K562 (cell line): ENCODE results near the gene ANXA7. TPM values are rescaled to one million over a fixed set of nuclear protein-coding genes. Genes with fewer than 3 reads are reported as not detected.

Experiments used
- ATAC-seq: fragments of 200-7000 bp; cut with Tn5 transposase; 3 replicates; pipeline ENCODE4 v1.9.1; 2020; ENCODE audit warnings: moderate library complexity
- BruUV-seq: library from RNA; stranded (reverse); fragments of 400-500 nt; replicated peaks from 2 replicates; lab custom pipeline; 2021; lab: Mats Ljungman, UMichigan
- CTCF ChIA-PET: fragments of 300-600 bp; formaldehyde crosslinking; extraction: SDS; loops from one replicate; lab custom pipeline; 2021; ENCODE audit warnings: low intra/inter-chr PET ratio; lab: Yijun Ruan, JAX
- POLR2A ChIA-PET: fragments of 300-600, 350-650 bp; sonication (Branson Sonifier 250); formaldehyde crosslinking; extraction: SDS; loops from one replicate; lab custom pipeline; 2021; ENCODE audit warnings: antibody characterized with exemption, inconsistent platforms; lab: Yijun Ruan, JAX
- DNase-seq, 4 experiments: peaks; one replicate each; pipeline versions ENCODE4 v3.0.0 to v3.0.0-alpha.2; 2011 to 2018; ENCODE audit warnings: low spot score in 3 of 4, mixed read lengths in 3 of 4; ENCODE audit errors: extremely low read depth in 1 of 4
- FAIRE-seq: peaks from 2 replicates; lab custom pipeline; 2011; peaks lifted over from hg19 to GRCh38; lab: Jason Lieb, UNC
- H2AFZ ChIP-seq: 2 replicates; pipeline ENCODE4 v1.6.0; 2011; ENCODE audit warnings: low read depth, low read length, control low read depth, inconsistent platforms
- H3K27ac ChIP-seq: fragments of 200-600 bp; 3 replicates; pipeline ENCODE4 v1.8.0; 2011; ENCODE audit warnings: low read depth, mild to moderate bottlenecking, control low read depth, inconsistent platforms, low read length, moderate library complexity, mixed read lengths; ENCODE audit errors: extremely low read depth
- H3K27me3 ChIP-seq, 2 experiments: fragments of 300-600 bp in 1 of 2; 2 replicates in 1 of 2; 3 replicates in 1 of 2; pipeline versions ENCODE4 v1.6.0 to v1.8.0; 2011; ENCODE audit warnings: inconsistent platforms in 2 of 2, low read length in 2 of 2, mild to moderate bottlenecking in 1 of 2, mixed read lengths in 1 of 2, moderate library complexity in 1 of 2; ENCODE audit not compliant: control insufficient read depth in 2 of 2, insufficient read depth in 2 of 2
- H3K36me3 ChIP-seq: fragments of 300-600 bp; 3 replicates; pipeline ENCODE4 v1.8.0; 2011; ENCODE audit warnings: mild to moderate bottlenecking, low read length, inconsistent platforms; ENCODE audit not compliant: control insufficient read depth, insufficient read depth
- H3K4me1 ChIP-seq, 2 experiments: fragments of 200-600 bp in 1 of 2; replicated peaks in 1 of 2; 2 replicates in 1 of 2; 3 replicates in 1 of 2; pipeline versions ENCODE4 v1.5.1 to v1.8.0; 2011; ENCODE audit warnings: inconsistent platforms in 2 of 2, low read length in 2 of 2, mild to moderate bottlenecking in 1 of 2, mixed read lengths in 1 of 2, moderate library complexity in 1 of 2; ENCODE audit not compliant: control insufficient read depth in 2 of 2, insufficient read depth in 2 of 2
- H3K4me2 ChIP-seq: 2 replicates; pipeline ENCODE4 v1.6.1; 2011; ENCODE audit warnings: low read length, control low read depth, inconsistent platforms, mixed read lengths; ENCODE audit not compliant: insufficient read depth
- H3K4me3 ChIP-seq: fragments of 200-600 bp; sonication (generic), shearing (Covaris generic); 2 replicates; pipeline ENCODE4 v1.5.1; 2016; ENCODE audit warnings: control low read depth, inconsistent platforms
- H3K79me2 ChIP-seq: fragments of 200-600 bp; 3 replicates; pipeline ENCODE4 v1.8.0; 2011; ENCODE audit warnings: low read length, inconsistent platforms; ENCODE audit not compliant: control insufficient read depth, insufficient read depth
- H3K9ac ChIP-seq, 2 experiments: 2 replicates each; pipeline versions ENCODE4 v1.6.0 to v1.6.1; 2011; ENCODE audit warnings: low read depth in 2 of 2, low read length in 2 of 2, control low read depth in 1 of 2, inconsistent platforms in 1 of 2, mild to moderate bottlenecking in 1 of 2, mixed read lengths in 1 of 2; ENCODE audit not compliant: insufficient read depth in 1 of 2
- H3K9me1 ChIP-seq: one replicate; pipeline ENCODE4 v1.6.0; 2011; ENCODE audit warnings: inconsistent platforms, mild to moderate bottlenecking, low read length, moderate library complexity; ENCODE audit not compliant: control insufficient read depth, insufficient read depth
- H3K9me3 ChIP-seq: replicated peaks from 2 replicates; pipeline ENCODE4 v1.5.1; 2011; ENCODE audit warnings: low read depth, low read length, inconsistent platforms; ENCODE audit not compliant: control insufficient read depth, insufficient read depth
- H4K20me1 ChIP-seq: replicated peaks from 2 replicates; pipeline ENCODE4 v1.6.1; 2011; ENCODE audit warnings: low read length, inconsistent platforms, mixed read lengths; ENCODE audit not compliant: control insufficient read depth, insufficient read depth
- FIP1L1 ChIP-seq: fragments of 200-400 bp; formaldehyde crosslinking; IDR thresholded peaks from 2 replicates; pipeline ENCODE4 v1.6.1; 2018; ENCODE audit warnings: mild to moderate bottlenecking, low read depth, low read length; ENCODE audit not compliant: poor library complexity, severe bottlenecking
- RAD21 ChIP-seq, 2 experiments: fragments of 250-450 bp in 1 of 2; fragments of 450-650 bp in 1 of 2; sonication (Bioruptor Pico) in 1 of 2; formaldehyde crosslinking in 1 of 2; IDR thresholded peaks in 1 of 2; conservative IDR thresholded peaks in 1 of 2; 2 replicates each; pipeline versions ENCODE4 v1.4.0 to v1.8.0; 2020 to 2022; ENCODE audit warnings: mild to moderate bottlenecking in 2 of 2, moderate library complexity in 1 of 2
- ZZZ3 ChIP-seq: fragments of 450-650 bp; IDR thresholded peaks from 2 replicates; pipeline ENCODE4 v1.6.1; 2016; ENCODE audit warnings: antibody characterized with exemption, mild to moderate bottlenecking, moderate library complexity
- WGBS: fragments of 100-300 bp; shearing (Covaris generic); methylation state at CpG from one replicate; pipeline ENCODE4 v1.1.6; 2016; ENCODE audit warnings: low coverage, mixed read lengths; ENCODE audit not compliant: insufficient coverage; ENCODE audit errors: missing lambda C conversion rate; 5-methylcytosine and 5-hydroxymethylcytosine counted together
- in situ Hi-C: fragments of 300-500 bp; cut with MboI; formaldehyde crosslinking; loops from 4 replicates; pipeline ENCODE4 v1.15.0; 2018; ENCODE audit warnings: inconsistent platforms, mixed read lengths
- intact Hi-C: fragments of 100-400 bp; cut with micrococcal nuclease; formaldehyde crosslinking; loops from 2 replicates; pipeline ENCODE4 v1.14.2; 2022
- polyA plus RNA-seq, 8 experiments: library from polyadenylated mRNA; depleted of rRNA in 4 of 8; stranded (reverse) in 5 of 8; unstranded in 3 of 8; fragments of >200 nt; fragmentation: Nextera tagmentation in 2 of 8; fragmentation: Illumina TruSeq in 1 of 8; extraction: Ambion mirVana in 2 of 8; extraction: Trizol in 1 of 8; gene quantifications; 2 replicates each; pipeline versions ENCODE4 v1.2.1 to v1.2.3, GENCODE V29; 2011 to 2014; ENCODE audit warnings: inconsistent platforms in 1 of 8, missing spikeins in 1 of 8
- total RNA-seq, 7 experiments: library from RNA; depleted of rRNA in 6 of 7; stranded (reverse); fragments of >200 nt in 6 of 7; fragmentation: Illumina TruSeq in 2 of 7; extraction: Trizol in 2 of 7; gene quantifications; 2 replicates each; pipeline versions ENCODE4 v1.2.1 to v1.2.3, GENCODE V29; 2011 to 2021; ENCODE audit warnings: low replicate concordance in 1 of 7
- TF ChIP-seq, protein P1 (sequence below), 2 experiments: fragments of 450-650 bp; formaldehyde crosslinking in 1 of 2; IDR thresholded peaks; 2 replicates each; pipeline versions ENCODE4 v1.4.0 to v1.6.1; 2014 to 2020; ENCODE audit warnings: mild to moderate bottlenecking in 2 of 2, borderline replicate concordance in 1 of 2, low read depth in 1 of 2
- TF ChIP-seq, protein P2 (sequence below), 3 experiments: IDR thresholded peaks in 2 of 3; conservative IDR thresholded peaks in 1 of 3; 2 replicates each; pipeline ENCODE4 v1.5.1; 2011 to 2012; ENCODE audit warnings: low read length in 3 of 3, mild to moderate bottlenecking in 3 of 3, control low read depth in 2 of 3, improper control_type of control experiment in 1 of 3, inconsistent platforms in 1 of 3, low read depth in 1 of 3, mixed read lengths in 1 of 3, moderate library complexity in 1 of 3; ENCODE audit not compliant: insufficient read depth in 2 of 3
- TF ChIP-seq, protein P3 (sequence below): sonication (generic); formaldehyde crosslinking; IDR thresholded peaks from 2 replicates; pipeline ENCODE4 v1.8.1; 2023; ENCODE audit warnings: mild to moderate bottlenecking, missing genetic modification reagents

The ANXA7 gene
- total and polyA plus RNA-seq, 9 of the 15 experiments (the other 6 are each of a cell fraction or from before 2014, with no cell fraction given), result 81.6 to 157 (median 122) TPM

GRCh38 chr10:73398024-73398423, 15.8 kb downstream of the ANXA7 start:
- Histone ChIP-seq H3K27me3 (no peaks in the 10 kb centered on the region), H3K4me3 (no peak overlapping the region), H3K4me2 (no peak overlapping the region), H3K36me3 (peaks cover 57% of the 10 kb centered on the region), H2AFZ (no peak overlapping the region), H4K20me1 (no peaks in the 10 kb centered on the region), H3K9me3 (no peaks in the 10 kb centered on the region), H3K79me2 (peaks cover 40% of the 10 kb centered on the region), H3K4me1 (no peaks in the 10 kb centered on the region), H3K9ac (no peak overlapping the region), H3K9me1 (no peaks in the 10 kb centered on the region), H3K27ac (no peak overlapping the region)
- ATAC-seq (peak; percentile 90), DNase-seq (peak; percentile 36 to 53 (median 48)), FAIRE-seq (no peak)
- no TSS peak for BruUV-seq
- intact Hi-C loops (no loop called here), in situ Hi-C loops (no loop called here)
- CTCF ChIA-PET, result no interaction called here
- 93% methylated on average over 6 of the region's 6 CpGs for WGBS
- POLR2A ChIA-PET, result interaction anchor here (0.6 to 1.6 kb wide), 5 partner anchors 12 to 343 kb away, joined by 3 to 5 read pairs (median 3); partner anchors contain the start of gene MRPS16
- TF ChIP-seq, protein P1, sequence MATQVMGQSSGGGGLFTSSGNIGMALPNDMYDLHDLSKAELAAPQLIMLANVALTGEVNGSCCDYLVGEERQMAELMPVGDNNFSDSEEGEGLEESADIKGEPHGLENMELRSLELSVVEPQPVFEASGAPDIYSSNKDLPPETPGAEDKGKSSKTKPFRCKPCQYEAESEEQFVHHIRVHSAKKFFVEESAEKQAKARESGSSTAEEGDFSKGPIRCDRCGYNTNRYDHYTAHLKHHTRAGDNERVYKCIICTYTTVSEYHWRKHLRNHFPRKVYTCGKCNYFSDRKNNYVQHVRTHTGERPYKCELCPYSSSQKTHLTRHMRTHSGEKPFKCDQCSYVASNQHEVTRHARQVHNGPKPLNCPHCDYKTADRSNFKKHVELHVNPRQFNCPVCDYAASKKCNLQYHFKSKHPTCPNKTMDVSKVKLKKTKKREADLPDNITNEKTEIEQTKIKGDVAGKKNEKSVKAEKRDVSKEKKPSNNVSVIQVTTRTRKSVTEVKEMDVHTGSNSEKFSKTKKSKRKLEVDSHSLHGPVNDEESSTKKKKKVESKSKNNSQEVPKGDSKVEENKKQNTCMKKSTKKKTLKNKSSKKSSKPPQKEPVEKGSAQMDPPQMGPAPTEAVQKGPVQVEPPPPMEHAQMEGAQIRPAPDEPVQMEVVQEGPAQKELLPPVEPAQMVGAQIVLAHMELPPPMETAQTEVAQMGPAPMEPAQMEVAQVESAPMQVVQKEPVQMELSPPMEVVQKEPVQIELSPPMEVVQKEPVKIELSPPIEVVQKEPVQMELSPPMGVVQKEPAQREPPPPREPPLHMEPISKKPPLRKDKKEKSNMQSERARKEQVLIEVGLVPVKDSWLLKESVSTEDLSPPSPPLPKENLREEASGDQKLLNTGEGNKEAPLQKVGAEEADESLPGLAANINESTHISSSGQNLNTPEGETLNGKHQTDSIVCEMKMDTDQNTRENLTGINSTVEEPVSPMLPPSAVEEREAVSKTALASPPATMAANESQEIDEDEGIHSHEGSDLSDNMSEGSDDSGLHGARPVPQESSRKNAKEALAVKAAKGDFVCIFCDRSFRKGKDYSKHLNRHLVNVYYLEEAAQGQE (IDR thresholded peaks at IDR 0.05; ENCODE audit: borderline replicate concordance), result peak; percentile 34; the same call in 1 of the 2 replicates
- TF ChIP-seq, protein P1 (CRISPR knock-in tag; IDR thresholded peaks at IDR 0.05; ENCODE audit: low read depth), result no peak
- TF ChIP-seq, protein P2, sequence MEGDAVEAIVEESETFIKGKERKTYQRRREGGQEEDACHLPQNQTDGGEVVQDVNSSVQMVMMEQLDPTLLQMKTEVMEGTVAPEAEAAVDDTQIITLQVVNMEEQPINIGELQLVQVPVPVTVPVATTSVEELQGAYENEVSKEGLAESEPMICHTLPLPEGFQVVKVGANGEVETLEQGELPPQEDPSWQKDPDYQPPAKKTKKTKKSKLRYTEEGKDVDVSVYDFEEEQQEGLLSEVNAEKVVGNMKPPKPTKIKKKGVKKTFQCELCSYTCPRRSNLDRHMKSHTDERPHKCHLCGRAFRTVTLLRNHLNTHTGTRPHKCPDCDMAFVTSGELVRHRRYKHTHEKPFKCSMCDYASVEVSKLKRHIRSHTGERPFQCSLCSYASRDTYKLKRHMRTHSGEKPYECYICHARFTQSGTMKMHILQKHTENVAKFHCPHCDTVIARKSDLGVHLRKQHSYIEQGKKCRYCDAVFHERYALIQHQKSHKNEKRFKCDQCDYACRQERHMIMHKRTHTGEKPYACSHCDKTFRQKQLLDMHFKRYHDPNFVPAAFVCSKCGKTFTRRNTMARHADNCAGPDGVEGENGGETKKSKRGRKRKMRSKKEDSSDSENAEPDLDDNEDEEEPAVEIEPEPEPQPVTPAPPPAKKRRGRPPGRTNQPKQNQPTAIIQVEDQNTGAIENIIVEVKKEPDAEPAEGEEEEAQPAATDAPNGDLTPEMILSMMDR (IDR thresholded peaks at IDR 0.05 in 2 of 3, conservative IDR thresholded peaks at IDR 0.05 in 1 of 3; ENCODE audit: insufficient read depth in 2 of 3, low read depth in 1 of 3, low read length in 3 of 3), result peak; percentile 67 to 80 (median 71)
- TF ChIP-seq, protein P3, sequence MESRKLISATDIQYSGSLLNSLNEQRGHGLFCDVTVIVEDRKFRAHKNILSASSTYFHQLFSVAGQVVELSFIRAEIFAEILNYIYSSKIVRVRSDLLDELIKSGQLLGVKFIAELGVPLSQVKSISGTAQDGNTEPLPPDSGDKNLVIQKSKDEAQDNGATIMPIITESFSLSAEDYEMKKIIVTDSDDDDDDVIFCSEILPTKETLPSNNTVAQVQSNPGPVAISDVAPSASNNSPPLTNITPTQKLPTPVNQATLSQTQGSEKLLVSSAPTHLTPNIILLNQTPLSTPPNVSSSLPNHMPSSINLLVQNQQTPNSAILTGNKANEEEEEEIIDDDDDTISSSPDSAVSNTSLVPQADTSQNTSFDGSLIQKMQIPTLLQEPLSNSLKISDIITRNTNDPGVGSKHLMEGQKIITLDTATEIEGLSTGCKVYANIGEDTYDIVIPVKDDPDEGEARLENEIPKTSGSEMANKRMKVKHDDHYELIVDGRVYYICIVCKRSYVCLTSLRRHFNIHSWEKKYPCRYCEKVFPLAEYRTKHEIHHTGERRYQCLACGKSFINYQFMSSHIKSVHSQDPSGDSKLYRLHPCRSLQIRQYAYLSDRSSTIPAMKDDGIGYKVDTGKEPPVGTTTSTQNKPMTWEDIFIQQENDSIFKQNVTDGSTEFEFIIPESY (CRISPR knock-in tag), result peak; percentile 86
- TF ChIP-seq RAD21 (CRISPR knock-in tag; conservative IDR thresholded peaks at IDR 0.05 in 1 of 2, IDR thresholded peaks at IDR 0.05 in 1 of 2) (peak in 1 of 2 experiments; percentile 61; a peak in 2 of 4 replicates), ZZZ3 (0 out of 2 replicates have a peak, but pooled peaks have one; percentile 43), FIP1L1 (no peak)
